Ovary (tissue), 9 donors: ENCODE results near the gene ARHGEF10L. TPM values are rescaled to one million over a fixed set of nuclear protein-coding genes. Genes with fewer than 3 reads are reported as not detected.

Experiments
- DNase-seq, 5 donors: peaks; one replicate each; pipeline ENCODE4 v3.0.0-alpha.2; 2019 to 2020
- H3K27ac ChIP-seq, 2 donors: fragments of 200-600 bp; one replicate each; pipeline versions ENCODE4 v1.5.1 to v1.8.0; 2019 to 2022
- H3K27me3 ChIP-seq: fragments of 200-600 bp; one replicate; pipeline ENCODE4 v1.8.0; 2022
- H3K36me3 ChIP-seq: fragments of 200-600 bp; sonication (generic); one replicate; pipeline ENCODE4 v1.5.1; 2019
- H3K4me1 ChIP-seq: one replicate; pipeline ENCODE4 v1.8.1; 2013; ENCODE audit warnings: mild to moderate bottlenecking, moderate library complexity; ENCODE audit not compliant: insufficient read depth
- H3K4me3 ChIP-seq: fragments of 200-600 bp; sonication (generic); one replicate; pipeline ENCODE4 v1.5.1; 2017
- H3K9me3 ChIP-seq, 2 donors: fragments of 200-600 bp in 1 of 2; sonication (generic) in 1 of 2; one replicate each; pipeline versions ENCODE4 v1.5.1 to v1.8.1; 2013 to 2019; ENCODE audit warnings: mild to moderate bottlenecking in 1 of 2, moderate library complexity in 1 of 2
- EP300 ChIP-seq: sonication (generic); formaldehyde crosslinking; IDR thresholded peaks from one replicate; pipeline ENCODE4 v1.6.1; 2017; ENCODE audit warnings: antibody characterized with exemption
- POLR2A ChIP-seq: fragments of 450-650 bp; IDR thresholded peaks from one replicate; pipeline ENCODE4 v1.6.1; 2017; ENCODE audit warnings: antibody characterized with exemption, mild to moderate bottlenecking, moderate library complexity
- WGBS, 3 donors: extraction: QIAGEN DNeasy Blood & Tissue Kit in 1 of 3; methylation state at CpG; one replicate each; pipeline versions ENCODE4 v1.1.5 to v1.1.7; 2013 to 2017; 5-methylcytosine and 5-hydroxymethylcytosine counted together
- intact Hi-C, 4 donors: fragments of 100-400 bp; cut with DNase I; formaldehyde crosslinking; loops; one replicate each; pipeline versions ENCODE4 v1.11.0 to v1.15.1; 2022 to 2023
- polyA plus RNA-seq, 2 donors: library from polyadenylated mRNA; stranded (reverse); fragments of 200-250 nt in 1 of 2; fragments of 350-450 nt in 1 of 2; fragmentation: Illumina TruSeq in 1 of 2; extraction: RNeasy Lipid Tissue Mini Kit (QIAGEN cat#74804) in 1 of 2; gene quantifications; one replicate each; pipeline ENCODE4 v1.2.3, GENCODE V29; 2013 to 2014
- total RNA-seq, 7 donors: library from RNA; depleted of rRNA in 2 of 7; stranded (reverse); fragments of >200 nt in 2 of 7; fragmentation: NEBNext Ultra II Directional in 3 of 7; extraction: Animal tissue kit (Norgen Biotek cat#: 25700) in 3 of 7; gene quantifications; one replicate each; pipeline versions ENCODE4 v1.1.0 to v1.2.4, GENCODE V29; 2016 to 2023
- TF ChIP-seq, protein P1 (sequence below), 3 donors: fragments of 450-650 bp in 2 of 3; fragments of 200-600 bp in 1 of 3; IDR thresholded peaks; one replicate each; pipeline versions ENCODE4 v1.5.1 to v1.8.0; 2016 to 2022; ENCODE audit warnings: antibody characterized with exemption in 3 of 3, mild to moderate bottlenecking in 1 of 3
- donor health status: DM: no; HTN: no; CAD: no; lungs with moderate emphysema.
- donor health status: DM: no; HTN: no; CAD: no.
- donor health status: Bipolar disorder and iron deficiency.
- donor health status: DM: yes; HTN: yes; CAD: no.
- donor health status: DM: no; HTN: no; CAD: no.
- donor health status: DM: yes; HTN: yes; CAD: no.

The ARHGEF10L gene
- total and polyA plus RNA-seq, 9 donors: 3.6 to 23.0 (median 18.3) TPM

DNA sequence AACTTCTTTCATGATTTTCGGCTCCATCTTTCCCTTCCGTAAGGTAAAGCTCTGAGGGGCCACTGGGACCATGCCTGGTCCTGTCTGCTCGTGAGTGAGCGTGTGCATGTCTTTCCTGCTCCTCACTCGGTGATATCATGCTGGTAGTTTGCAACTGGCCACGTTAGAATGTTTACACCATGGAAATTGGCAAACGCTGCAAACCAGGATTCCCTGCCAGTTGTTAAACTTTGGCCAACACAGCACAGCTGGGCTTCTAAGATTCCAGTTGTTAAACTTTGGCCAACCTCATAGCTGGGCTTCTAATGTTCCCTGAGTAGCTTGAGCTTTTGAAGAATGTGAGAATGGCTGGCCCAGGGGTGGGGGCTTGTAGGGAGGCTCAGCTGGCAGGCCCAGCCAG, 147.6 kb downstream of the ARHGEF10L start:
- DNase-seq: no peak
- intact Hi-C loops: no loop called here
- Histone ChIP-seq H3K27ac (no peak overlapping the region), H3K4me3 (no peak overlapping the region), H3K9me3 (no peaks in the 10 kb centered on the region), H3K27me3 (no peaks in the 10 kb centered on the region), H3K4me1 (no peaks in the 10 kb centered on the region), H3K36me3 (no peaks in the 10 kb centered on the region)
- 50 to 59% (median 58%) methylated on average over 7 of the region's 7 CpGs for WGBS, 3 donors
- TF ChIP-seq EP300 (no peak), POLR2A (no peak)
- TF ChIP-seq, protein P1, sequence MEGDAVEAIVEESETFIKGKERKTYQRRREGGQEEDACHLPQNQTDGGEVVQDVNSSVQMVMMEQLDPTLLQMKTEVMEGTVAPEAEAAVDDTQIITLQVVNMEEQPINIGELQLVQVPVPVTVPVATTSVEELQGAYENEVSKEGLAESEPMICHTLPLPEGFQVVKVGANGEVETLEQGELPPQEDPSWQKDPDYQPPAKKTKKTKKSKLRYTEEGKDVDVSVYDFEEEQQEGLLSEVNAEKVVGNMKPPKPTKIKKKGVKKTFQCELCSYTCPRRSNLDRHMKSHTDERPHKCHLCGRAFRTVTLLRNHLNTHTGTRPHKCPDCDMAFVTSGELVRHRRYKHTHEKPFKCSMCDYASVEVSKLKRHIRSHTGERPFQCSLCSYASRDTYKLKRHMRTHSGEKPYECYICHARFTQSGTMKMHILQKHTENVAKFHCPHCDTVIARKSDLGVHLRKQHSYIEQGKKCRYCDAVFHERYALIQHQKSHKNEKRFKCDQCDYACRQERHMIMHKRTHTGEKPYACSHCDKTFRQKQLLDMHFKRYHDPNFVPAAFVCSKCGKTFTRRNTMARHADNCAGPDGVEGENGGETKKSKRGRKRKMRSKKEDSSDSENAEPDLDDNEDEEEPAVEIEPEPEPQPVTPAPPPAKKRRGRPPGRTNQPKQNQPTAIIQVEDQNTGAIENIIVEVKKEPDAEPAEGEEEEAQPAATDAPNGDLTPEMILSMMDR (IDR thresholded peaks at IDR 0.05): no peak

DNA sequence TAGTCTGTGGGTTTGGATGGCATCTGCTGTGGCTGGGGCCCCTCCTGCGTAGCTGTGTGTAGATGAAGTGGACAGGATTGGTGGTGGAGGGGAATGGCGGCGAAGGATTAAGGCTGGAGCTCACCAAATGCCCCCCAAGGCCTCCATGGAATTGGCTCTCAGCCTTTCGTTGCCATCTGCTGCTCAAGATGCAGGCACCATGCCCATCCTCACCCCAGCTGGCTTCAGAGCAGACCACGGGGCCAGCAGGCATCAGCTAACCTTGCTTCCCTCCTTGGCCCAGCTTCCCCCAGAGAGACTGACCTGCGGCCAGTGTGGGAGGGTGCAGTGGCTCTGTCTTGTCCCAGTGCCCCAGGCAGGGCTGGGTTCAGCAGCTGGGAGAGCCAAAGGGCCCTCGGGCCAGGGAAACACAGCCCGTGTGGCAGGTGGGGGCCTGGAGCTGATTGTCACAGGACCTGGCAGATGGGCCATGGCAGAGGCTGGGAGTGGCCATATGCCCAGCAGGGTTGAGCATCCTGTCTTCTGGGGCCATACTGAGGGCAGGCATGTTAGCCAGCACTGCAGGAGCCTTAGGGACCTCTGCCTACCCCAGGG, 148.8 kb downstream of the ARHGEF10L start:
- 91 to 92% (median 91%) methylated on average over 8 of the region's 8 CpGs for WGBS, 3 donors
- TF ChIP-seq EP300 (no peak), POLR2A (no peak)
- TF ChIP-seq, protein P1 (IDR thresholded peaks at IDR 0.05): no peak
- DNase-seq: no peak
- H3K4me3 ChIP-seq: no peak overlapping the region
- no peaks in the 10 kb centered on the region for H3K4me1 ChIP-seq
- H3K27ac ChIP-seq: no peak overlapping the region
- intact Hi-C loops: no loop called here
- no peaks in the 10 kb centered on the region for H3K36me3 ChIP-seq
- no peaks in the 10 kb centered on the region for H3K9me3 ChIP-seq
- H3K27me3 ChIP-seq: no peaks in the 10 kb centered on the region

DNA sequence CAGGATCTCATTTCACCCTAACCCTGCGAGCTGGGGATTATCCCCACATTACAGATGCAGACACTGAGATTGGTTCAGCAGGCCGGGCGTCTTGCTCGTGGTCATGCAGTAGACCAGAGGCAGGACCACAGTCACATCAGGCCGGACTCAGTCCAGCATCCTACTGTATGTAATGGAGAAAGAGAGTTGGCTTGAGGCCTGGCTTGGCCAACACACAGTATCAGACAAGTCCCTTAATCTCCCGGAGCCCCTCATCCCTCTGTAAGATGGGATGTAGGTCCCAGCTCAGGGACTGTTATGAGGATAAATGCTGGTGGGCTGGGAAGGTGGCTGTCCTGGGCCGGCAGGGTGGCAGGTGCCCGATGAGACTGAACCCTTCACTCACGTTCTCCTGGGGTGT, 149.5 kb downstream of the ARHGEF10L start:
- Histone ChIP-seq H3K27ac (no peak overlapping the region), H3K9me3 (no peaks in the 10 kb centered on the region), H3K4me1 (no peaks in the 10 kb centered on the region), H3K4me3 (no peak overlapping the region), H3K36me3 (no peaks in the 10 kb centered on the region), H3K27me3 (no peaks in the 10 kb centered on the region)
- no peak for DNase-seq
- TF ChIP-seq EP300 (no peak), POLR2A (no peak)
- TF ChIP-seq, protein P1 (IDR thresholded peaks at IDR 0.05): no peak
- intact Hi-C loops: no loop called here
- WGBS, 3 donors: 88 to 91% (median 90%) methylated on average over 9 of the region's 9 CpGs

DNA sequence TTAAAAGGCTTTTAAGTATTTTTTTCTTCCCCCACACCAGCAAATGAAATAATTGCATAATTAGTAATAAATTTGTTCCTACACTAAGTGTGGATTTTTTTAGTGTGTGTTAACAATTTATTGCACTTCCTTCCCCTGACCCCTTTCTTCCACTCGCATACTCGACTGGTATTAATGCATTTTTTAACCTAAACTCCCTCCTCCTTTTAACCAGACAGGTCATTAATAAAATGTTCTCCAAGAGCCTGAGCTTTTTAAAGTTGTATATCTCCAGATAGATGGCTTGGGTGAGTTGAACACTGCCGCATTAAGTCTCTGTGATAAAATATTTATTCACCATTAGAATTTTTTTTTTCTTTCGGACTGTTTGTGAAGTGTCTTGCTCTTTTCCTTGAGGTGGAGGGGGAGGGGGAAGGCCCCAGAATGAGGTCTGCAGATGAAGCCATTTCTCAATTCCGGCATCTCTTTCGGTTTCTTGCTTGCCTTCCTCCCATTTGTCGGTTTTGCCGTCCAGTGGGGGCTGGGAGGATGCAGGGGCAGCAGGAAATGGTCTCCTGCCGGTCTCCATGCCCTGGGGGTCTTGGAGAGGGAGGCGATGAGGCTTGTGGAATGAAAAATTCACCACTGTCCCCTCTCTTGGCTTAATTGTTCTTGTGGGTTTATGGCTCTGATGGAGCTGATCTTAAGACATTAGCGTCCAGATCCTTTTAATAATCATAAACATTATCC, 151.6 kb downstream of the ARHGEF10L start:
- TF ChIP-seq POLR2A (no peak), EP300 (no peak)
- TF ChIP-seq, protein P1 (IDR thresholded peaks at IDR 0.05): no peak
- WGBS, 3 donors: 53 to 63% (median 61%) methylated on average over 11 of the region's 11 CpGs
- no peak for DNase-seq
- intact Hi-C loops: loop anchor here in 1 of 4 donors (10.0 kb wide), 1 partner anchor 196 kb away; no protein-coding TSS in a partner anchor
- no peaks in the 10 kb centered on the region for H3K36me3 ChIP-seq
- no peak overlapping the region for H3K27ac ChIP-seq
- H3K4me1 ChIP-seq: no peaks in the 10 kb centered on the region
- H3K9me3 ChIP-seq: no peaks in the 10 kb centered on the region
- H3K27me3 ChIP-seq: no peaks in the 10 kb centered on the region
- H3K4me3 ChIP-seq: no peak overlapping the region
